Astrocyte of the spinal cord (primary cell): ENCODE data around the gene ZDHHC21.

Source experiments
- DNase-seq: peaks from one replicate; pipeline ENCODE4 v3.0.0; 2011; ENCODE audit warnings: low read depth, low spot score
- H3K4me3 ChIP-seq: 2 replicates; pipeline ENCODE4 v1.5.1; 2011; ENCODE audit warnings: low read depth, mild to moderate bottlenecking, low read length, moderate library complexity
- in situ Hi-C: cut with HindIII; loops from 2 replicates; pipeline ENCODE4 v1.10.0; 2017; ENCODE audit warnings: low sequenced_read_pairs
- TF ChIP-seq, protein P1 (sequence below): IDR thresholded peaks from 2 replicates; pipeline ENCODE4 v1.5.1; 2012; ENCODE audit warnings: low read depth, mild to moderate bottlenecking, low read length, inconsistent platforms

ZDHHC21 gene

DNA sequence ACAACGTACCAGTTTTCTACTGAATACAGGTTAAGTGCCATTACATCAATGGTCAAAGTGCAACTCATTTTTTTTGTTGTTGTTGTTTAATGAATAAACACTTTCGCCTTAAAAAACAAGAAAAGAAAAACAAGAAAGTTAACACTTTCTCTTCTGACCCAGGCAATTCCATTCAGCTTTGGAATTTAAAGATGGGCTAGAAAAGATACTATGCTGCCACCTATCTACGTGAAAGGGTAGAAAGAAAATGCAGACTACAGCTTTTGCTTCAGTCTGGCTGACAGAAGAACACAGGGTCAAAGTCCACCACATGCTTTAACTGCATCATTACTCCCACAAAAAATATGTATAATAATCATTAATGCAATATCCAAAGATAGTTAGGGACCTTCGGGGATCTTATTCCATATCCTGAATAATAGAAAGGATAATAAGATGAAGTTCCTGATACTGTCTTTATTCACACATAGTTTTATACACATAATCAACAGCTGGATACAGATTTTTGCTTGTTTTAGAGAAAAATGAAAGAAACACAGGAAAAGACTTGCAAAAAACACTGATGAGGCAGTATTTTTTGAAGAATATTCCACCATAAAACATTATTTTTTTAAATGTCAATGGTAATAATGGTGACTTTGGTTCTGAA lies 40.4 kb downstream of the ZDHHC21 start:
- DNase-seq, result peak; percentile 10
- in situ Hi-C loops, result no loop called here
- H3K4me3 ChIP-seq, result no peak overlapping the region
- TF ChIP-seq, protein P1, sequence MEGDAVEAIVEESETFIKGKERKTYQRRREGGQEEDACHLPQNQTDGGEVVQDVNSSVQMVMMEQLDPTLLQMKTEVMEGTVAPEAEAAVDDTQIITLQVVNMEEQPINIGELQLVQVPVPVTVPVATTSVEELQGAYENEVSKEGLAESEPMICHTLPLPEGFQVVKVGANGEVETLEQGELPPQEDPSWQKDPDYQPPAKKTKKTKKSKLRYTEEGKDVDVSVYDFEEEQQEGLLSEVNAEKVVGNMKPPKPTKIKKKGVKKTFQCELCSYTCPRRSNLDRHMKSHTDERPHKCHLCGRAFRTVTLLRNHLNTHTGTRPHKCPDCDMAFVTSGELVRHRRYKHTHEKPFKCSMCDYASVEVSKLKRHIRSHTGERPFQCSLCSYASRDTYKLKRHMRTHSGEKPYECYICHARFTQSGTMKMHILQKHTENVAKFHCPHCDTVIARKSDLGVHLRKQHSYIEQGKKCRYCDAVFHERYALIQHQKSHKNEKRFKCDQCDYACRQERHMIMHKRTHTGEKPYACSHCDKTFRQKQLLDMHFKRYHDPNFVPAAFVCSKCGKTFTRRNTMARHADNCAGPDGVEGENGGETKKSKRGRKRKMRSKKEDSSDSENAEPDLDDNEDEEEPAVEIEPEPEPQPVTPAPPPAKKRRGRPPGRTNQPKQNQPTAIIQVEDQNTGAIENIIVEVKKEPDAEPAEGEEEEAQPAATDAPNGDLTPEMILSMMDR, result peak; percentile 53

DNA sequence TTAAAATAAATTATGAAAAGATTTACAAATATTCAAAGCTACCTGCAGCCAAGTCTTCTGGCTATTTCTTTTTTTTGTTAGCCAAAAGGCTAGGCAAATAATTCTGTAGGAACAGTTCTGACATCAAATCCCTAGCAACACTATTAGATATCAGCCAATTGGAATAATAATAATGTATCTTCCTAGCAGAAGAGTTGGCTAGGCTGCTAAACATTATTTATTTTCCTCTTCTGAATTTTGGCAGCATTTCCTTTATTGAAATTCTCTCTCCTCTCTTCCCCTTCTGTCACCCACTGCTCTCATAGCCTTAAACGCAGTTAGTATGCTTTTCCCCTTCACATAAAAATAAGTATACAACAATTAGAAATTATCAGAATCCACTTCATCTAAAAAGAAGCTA lies 42.6 kb downstream of the ZDHHC21 start:
- in situ Hi-C loops, result no loop called here
- no peak for DNase-seq
- TF ChIP-seq, protein P1, result no peak
- H3K4me3 ChIP-seq, result no peak overlapping the region

DNA sequence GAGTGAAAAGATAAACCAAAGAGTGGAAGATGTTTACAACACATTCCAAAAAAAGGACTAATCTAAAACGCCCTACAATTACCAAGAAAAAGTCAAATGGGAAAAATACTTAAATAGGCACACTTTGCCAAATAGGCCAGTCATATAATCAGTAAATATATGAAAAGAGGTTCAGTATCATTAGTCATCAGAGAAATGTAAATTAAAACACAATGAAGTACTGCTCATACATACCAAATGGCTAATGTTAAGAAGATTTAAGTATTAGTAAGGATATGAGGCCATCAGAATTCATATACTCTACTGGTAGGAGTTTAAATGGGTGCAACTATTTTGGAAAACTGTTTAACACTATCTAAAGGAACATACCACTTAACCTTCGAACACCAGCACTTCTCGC lies 47.6 kb downstream of the ZDHHC21 start:
- TF ChIP-seq, protein P1, result no peak
- DNase-seq, result no peak
- no peak overlapping the region for H3K4me3 ChIP-seq
- in situ Hi-C loops, result no loop called here

DNA sequence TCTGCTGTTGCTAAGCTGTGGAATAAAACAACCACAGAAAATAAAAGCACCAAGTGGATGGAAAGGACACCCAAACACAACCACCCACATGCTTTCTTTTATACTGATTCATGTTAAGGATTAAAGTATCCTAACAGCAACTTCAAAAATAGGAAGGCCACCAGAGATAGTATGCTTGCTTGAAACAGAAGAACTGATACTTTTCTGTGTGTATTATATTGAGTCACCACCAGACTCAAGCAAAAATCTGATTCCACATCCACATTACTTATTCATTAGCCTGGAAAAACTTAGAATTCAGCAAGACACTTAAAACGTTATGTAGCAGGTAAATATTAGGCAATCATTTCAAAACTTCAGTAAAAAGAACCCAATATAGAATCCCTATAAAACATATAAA lies 52.3 kb downstream of the ZDHHC21 start:
- DNase-seq, result no peak
- H3K4me3 ChIP-seq, result no peak overlapping the region
- in situ Hi-C loops, result no loop called here
- TF ChIP-seq, protein P1, result no peak

DNA sequence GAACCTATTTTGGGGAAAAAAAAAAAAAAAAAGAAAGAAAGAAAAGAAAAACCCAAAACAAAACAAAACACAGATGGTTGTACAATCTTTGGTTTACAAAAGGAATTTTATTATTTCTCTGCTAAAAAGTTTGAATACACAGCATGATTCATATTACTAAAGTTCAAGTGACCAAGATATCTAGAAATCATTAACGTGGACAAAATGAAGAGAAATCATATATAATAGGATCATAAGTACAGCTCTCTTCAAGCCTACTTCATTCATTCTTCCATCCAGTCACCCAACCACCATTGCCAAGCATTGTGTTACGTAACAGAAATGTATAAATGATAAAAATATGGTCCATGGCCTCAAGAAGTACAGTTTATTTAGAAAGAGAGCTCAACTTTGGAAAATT lies 52.9 kb downstream of the ZDHHC21 start:
- in situ Hi-C loops, result no loop called here

DNA sequence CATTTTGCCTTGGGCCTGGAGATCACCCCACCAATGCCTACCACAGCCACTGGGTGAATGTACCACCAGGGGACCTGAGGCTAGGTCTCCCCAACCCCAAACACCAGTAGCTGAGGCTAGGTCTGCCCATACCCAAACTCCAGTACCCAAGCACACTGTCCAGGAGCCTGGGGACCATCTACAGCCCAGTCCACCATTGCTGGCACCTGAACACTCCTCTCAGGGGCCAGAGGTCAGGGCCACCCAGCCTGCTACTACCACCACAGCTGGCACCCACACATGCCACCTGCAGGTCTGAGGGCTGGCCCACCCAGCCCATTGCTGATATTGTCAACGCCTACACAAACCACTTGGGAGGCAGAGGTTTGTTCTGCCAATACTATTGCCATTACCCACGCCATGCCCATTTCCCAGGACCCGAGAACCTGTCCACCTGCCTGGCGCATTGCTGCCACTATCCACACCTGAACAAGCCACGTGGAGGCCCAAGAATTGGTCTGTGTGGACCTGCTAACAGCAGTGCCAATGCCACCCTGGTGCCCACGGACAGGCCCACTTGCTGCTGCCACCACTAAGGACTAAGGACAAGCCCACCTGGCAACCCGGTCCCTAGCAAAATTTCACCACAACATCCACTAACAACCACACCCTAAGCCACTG lies 59.2 kb downstream of the ZDHHC21 start:
- DNase-seq, result no peak
- H3K4me3 ChIP-seq, result no peak overlapping the region
- TF ChIP-seq, protein P1, result no peak
- in situ Hi-C loops, result no loop called here

More for the DNA sequence above, 52.9 kb downstream of the ZDHHC21 start:
- DNase-seq, result no peak
- H3K4me3 ChIP-seq, result no peak overlapping the region
- TF ChIP-seq, protein P1, result no peak
